ENCODE data around the gene CNIH2.

The CNIH2 gene

DNA sequence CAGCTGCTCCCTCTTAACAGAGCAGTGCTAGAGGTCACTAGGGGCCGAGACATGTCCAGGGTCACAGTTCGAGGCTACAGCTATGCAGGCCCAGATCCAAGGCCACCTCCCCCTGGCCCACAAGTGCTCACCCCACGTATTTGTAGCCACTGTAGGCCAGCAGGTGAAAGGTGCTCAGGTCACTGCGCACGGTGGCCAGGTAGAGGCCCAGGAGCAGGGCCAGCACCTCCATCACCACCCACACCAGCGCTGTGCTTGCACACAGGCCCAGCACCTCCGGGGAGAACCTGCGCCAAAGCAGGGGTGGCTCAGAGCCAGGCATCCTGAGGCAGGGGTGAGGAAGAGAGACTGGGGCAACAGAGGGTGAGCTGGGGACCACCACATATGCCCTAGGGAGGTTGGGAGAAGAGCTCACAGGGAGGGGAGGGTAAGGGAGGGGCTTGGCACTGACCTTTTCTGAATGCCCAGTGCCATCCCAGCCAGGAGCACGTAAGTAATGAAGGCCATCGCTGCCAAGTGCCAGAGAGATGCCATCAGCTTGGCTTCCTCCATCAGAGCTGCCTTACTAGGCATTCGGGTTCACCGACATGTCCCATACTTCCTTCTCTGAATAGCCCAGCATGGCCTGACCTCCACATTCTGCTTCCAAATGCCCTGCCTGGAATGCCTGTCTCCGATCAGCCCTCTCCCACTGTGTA, 7.4 kb downstream of the CNIH2 start:
- Mint-ChIP-seq H3K4me3 (no peak overlapping the region), H3K27me3 (no peaks in the 10 kb centered on the region), H3K27ac (peak overlapping the region in 1 of 2 donors; percentile 71), H3K9me3 (no peaks in the 10 kb centered on the region), H3K4me1 (ENCODE audit: low read depth in 2 of 2) (peaks cover 39 to 50% of the 10 kb centered on the region in 2 donors), H3K36me3 (ENCODE audit: insufficient read depth) (peaks cover 52% of the 10 kb centered on the region)
- ATAC-seq (replicated peaks) (no peak), DNase-seq (no peak)

DNA sequence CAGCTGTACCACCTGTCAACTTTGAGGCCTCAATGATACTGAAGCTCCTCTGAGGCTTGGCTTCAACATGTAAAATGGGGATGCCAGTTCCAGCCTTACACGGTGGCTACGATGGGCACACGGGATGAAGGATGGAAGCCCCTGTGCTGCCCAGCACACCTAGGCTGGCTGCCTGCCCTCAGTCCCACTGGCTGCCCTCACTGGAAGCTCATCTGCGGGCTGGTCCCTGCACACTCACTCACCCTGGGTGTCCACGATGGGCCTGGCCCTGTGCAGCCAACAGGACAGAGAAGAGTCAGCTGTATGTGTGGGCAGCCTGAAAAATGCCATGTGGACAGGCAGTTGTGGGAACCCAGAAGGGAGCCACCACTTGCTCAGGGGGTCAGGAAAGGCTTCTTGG, 8.7 kb downstream of the CNIH2 start:
- Mint-ChIP-seq H3K27me3 (no peaks in the 10 kb centered on the region), H3K4me1 (ENCODE audit: low read depth in 2 of 2) (peaks cover 39 to 45% of the 10 kb centered on the region in 2 donors), H3K4me3 (peak overlapping the region in 1 of 2 donors; percentile 87), H3K27ac (no peak overlapping the region), H3K36me3 (ENCODE audit: insufficient read depth) (peaks cover 44% of the 10 kb centered on the region), H3K9me3 (no peaks in the 10 kb centered on the region)
- DNase-seq (no peak), ATAC-seq (replicated peaks) (no peak)

DNA sequence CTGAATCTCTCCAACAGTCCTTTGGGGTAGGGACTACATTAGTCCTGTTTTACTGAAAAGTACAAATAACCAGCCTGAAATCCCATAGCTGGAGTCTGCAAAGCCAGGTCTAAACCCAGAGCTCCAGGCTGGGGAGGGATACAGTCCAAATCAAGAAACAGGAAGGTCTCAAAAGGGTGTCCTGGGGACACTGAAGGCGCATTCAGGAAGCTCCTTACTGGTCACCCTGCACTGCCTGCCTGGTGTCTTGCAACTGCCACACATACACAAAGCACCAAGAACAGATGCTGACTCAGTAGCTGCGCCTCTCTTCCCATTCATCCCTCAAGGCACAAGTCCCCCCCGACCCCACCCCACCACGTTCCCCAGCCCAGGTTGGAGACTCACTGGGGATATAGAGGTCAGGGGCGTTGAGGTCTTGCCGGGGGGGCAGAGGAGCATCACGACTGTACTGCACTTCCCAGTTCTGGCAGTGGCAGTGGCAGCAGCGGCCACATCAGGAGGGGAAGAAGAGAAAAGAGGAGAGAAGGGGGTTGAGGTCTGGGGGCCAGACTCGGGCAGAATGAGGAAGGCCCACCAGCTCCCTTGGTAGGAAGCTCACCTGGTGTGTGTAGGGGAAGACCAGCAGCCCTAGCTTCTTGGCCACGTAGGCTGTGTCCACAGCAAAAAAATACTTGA, 9.4 kb downstream of the CNIH2 start:
- H3K9me3 Mint-ChIP-seq, result no peaks in the 10 kb centered on the region
- peak overlapping the region; percentile 87 to 89 for H3K4me3 Mint-ChIP-seq
- H3K27ac Mint-ChIP-seq, result no peak overlapping the region
- peaks cover 36 to 40% of the 10 kb centered on the region in 2 donors for H3K4me1 Mint-ChIP-seq (ENCODE audit: low read depth in 2 of 2)
- H3K36me3 Mint-ChIP-seq (ENCODE audit: insufficient read depth), result peaks cover 38% of the 10 kb centered on the region
- ATAC-seq (replicated peaks) (no peak), DNase-seq (no peak)
- peaks cover 1 to 3% of the 10 kb centered on the region in 2 donors for H3K27me3 Mint-ChIP-seq

DNA sequence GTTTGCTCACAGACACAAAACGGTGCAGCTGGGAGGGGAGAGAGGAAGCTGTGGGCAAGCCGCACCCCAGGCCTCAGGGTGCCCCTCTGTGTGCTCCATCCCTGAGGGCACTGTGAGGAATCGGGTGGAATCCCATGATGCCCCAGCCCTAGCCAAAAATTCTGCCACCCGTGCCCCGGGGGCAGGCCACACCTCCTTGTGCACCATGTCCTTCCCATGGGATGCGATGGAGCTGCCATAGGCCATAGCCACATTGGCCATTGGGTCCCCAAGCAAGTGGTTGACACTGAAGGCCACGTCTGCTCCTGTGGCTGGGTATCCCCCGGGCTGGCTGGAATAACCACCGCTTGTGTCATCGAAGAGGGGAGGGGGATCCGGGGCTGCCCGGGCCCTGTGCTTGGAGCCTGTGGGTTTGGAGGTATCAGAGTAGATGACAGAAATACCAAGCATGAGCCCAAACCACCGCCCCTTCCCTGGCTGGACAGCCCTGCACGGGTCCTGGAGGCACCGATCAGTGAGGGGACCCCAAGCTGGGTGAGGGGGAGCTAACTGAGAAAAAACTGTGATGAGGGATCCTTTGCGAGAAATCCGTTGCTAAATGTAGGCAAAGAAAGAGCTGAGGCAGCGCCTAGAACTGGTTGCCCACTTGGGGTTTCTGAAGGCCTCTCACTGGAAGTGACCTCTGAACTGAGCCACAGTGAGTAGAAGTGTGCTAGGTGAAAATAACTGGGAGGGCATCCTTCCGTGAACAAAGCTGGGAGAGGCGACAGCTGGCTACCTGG, 10.1 kb downstream of the CNIH2 start:
- ATAC-seq (replicated peaks) (no peak), DNase-seq (no peak)
- H3K36me3 Mint-ChIP-seq (ENCODE audit: insufficient read depth), result peaks cover 30% of the 10 kb centered on the region
- no peaks in the 10 kb centered on the region for H3K9me3 Mint-ChIP-seq
- H3K27me3 Mint-ChIP-seq, result peaks cover 9 to 10% of the 10 kb centered on the region in 2 donors
- peak overlapping the region; percentile 89 to 93 for H3K27ac Mint-ChIP-seq
- peak overlapping the region; percentile 87 to 89 for H3K4me3 Mint-ChIP-seq
- peaks cover 34 to 39% of the 10 kb centered on the region in 2 donors for H3K4me1 Mint-ChIP-seq (ENCODE audit: low read depth in 2 of 2)

DNA sequence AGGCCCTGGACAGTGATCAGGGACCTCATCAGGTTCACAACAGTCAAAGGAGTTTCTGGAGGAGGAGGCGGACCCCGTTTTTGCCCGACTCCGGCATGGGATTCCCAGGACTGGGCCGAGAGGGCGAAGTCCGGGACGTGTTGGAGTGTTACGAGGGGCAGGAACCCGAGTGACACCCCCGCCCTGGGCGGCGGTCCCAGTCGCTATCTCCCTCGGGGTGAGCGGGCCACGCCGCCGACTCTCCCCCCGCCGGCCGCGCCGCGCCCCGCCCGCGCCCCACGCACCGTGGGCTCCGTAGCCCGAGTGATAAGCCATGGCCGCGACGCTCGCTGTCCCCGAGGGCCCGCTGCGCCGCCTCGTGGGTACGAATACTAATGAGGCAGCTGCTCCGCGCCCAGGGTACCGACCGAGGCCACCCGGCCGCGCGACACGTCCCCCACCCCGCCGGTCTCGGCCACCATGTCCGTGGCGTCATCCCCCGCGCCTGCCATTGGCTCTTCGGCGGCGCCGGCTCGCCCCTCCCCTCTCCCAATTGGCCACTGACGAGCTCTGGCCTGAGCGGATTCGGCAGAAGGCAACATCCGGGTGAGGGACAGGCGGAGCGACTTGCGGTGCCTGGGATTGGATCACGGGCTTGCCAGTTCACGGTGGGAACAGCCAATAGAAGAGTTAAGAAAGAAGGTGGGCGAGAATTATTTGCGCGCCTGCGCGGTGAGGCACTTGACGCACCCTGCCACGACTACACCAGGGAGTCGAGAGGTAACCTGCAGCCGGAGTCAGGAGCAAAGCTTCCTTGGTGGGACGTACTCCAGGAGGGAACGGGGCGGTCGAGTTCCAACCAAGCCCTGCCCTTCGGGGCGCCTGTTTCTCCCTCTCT, 10.9 kb downstream of the CNIH2 start, which contains the start of gene YIF1A:
Gene YIF1A, minus strand, starts transcription at position 473 of the 877 bp plus-strand sequence. Its CDS starts 158 bp downstream, at position 315.
- Mint-ChIP-seq H3K27ac (peak within 1 kb of the TSS; percentile 89 to 93), H3K4me3 (peak within 1 kb of the TSS; percentile 87 to 89), H3K27me3 (peaks cover 16 to 18% of the 10 kb centered on the region in 2 donors), H3K36me3 (ENCODE audit: insufficient read depth) (peaks cover 27% of the 10 kb centered on the region), H3K9me3 (no peaks in the 10 kb centered on the region), H3K4me1 (ENCODE audit: low read depth in 2 of 2) (peaks cover 31 to 40% of the 10 kb centered on the region in 2 donors)
- peak; percentile 96 to 98 (median 97) for DNase-seq
- peak; percentile 88 for ATAC-seq (replicated peaks)

DNA sequence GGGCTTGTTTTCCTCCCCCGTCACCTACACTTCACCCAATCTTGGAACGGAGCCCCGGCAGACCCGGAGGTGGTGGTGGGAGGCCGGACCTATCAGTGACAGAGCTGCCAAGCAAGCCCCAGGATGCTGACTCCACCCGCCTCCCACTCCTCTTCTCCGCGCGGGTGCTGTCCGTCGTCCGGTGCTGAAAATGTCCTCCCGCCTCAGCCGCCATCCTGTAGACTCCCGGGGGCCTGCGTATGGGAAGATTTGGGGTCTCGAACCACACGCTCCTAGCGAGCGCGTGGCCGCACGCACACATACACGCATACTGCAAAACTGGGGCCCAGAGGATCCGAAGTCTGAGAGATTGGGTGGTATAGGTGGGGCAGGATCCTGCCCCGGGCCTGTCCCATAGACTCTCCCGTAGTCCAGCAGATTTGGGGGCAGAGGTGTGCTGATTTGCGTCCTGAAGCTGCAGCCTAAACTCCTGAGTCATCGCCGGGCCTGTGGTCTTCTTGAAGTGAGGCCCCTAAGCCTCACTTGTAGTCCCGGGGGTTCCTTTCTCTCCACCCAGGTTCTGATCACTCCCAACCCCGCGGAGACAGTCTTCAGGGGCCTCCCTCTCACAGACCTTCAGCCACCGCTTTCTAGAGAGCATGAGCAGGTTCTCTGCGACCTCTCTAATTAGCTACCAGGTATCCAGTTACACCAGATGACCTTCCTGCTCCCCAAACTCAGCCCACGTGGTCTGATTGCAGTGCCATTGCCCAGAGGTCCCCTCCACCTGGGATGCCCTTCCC, 11.8 kb downstream of the CNIH2 start:
- Mint-ChIP-seq H3K36me3 (ENCODE audit: insufficient read depth) (peaks cover 19% of the 10 kb centered on the region), H3K9me3 (no peaks in the 10 kb centered on the region), H3K27me3 (peaks cover 16 to 25% of the 10 kb centered on the region in 2 donors), H3K27ac (peak overlapping the region; percentile 89 to 93), H3K4me3 (peak overlapping the region; percentile 87 to 89), H3K4me1 (ENCODE audit: low read depth in 2 of 2) (peaks cover 31 to 38% of the 10 kb centered on the region in 2 donors)
- ATAC-seq (replicated peaks) (peak; percentile 48), DNase-seq (peak in 2 of 3 experiments; percentile 66)

DNA sequence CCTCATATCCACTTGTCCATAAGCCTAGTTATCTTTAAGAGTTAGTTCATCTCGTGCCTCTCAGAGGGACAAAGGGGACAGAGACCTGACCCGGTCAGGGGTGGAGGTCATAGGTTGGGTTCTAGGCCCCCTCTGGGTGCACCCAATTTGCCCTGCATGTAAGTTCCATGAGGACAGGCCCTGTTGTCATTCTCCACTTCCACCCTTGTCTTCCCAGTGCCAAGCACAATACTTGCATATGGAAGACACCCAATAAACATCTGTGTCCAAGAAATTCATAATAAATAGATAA, 12.3 kb downstream of the CNIH2 start:
- H3K4me1 Mint-ChIP-seq (ENCODE audit: low read depth in 2 of 2), result peaks cover 31 to 38% of the 10 kb centered on the region in 2 donors
- no peak for ATAC-seq (replicated peaks)
- H3K4me3 Mint-ChIP-seq, result peak overlapping the region; percentile 87 to 89
- H3K9me3 Mint-ChIP-seq, result no peaks in the 10 kb centered on the region
- H3K27me3 Mint-ChIP-seq, result peaks cover 16 to 27% of the 10 kb centered on the region in 2 donors
- H3K36me3 Mint-ChIP-seq (ENCODE audit: insufficient read depth), result peaks cover 17% of the 10 kb centered on the region
- H3K27ac Mint-ChIP-seq, result peak overlapping the region in 1 of 2 donors; percentile 89
- DNase-seq, result no peak

DNA sequence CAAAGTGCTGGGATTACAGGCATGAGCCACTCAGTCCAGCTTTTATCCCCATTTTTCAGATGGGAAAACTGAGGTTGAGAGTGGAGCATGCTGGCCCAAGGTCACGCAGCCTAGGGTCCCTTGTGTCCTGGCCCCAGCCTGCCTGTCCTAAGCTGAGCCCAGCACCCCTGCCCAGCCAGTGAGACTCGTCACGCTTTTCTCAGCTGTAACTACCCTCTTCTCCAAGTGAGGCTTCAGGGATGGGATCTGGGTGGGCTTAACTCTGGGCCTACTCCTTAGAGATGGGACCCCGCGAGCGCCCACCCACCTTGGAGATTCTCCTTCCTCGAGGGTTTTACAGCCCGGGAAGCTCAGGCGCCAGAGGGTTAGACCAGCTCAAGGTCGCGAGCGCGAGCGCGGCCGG, 13.3 kb downstream of the CNIH2 start:
- ATAC-seq (replicated peaks), result no peak

DNA sequence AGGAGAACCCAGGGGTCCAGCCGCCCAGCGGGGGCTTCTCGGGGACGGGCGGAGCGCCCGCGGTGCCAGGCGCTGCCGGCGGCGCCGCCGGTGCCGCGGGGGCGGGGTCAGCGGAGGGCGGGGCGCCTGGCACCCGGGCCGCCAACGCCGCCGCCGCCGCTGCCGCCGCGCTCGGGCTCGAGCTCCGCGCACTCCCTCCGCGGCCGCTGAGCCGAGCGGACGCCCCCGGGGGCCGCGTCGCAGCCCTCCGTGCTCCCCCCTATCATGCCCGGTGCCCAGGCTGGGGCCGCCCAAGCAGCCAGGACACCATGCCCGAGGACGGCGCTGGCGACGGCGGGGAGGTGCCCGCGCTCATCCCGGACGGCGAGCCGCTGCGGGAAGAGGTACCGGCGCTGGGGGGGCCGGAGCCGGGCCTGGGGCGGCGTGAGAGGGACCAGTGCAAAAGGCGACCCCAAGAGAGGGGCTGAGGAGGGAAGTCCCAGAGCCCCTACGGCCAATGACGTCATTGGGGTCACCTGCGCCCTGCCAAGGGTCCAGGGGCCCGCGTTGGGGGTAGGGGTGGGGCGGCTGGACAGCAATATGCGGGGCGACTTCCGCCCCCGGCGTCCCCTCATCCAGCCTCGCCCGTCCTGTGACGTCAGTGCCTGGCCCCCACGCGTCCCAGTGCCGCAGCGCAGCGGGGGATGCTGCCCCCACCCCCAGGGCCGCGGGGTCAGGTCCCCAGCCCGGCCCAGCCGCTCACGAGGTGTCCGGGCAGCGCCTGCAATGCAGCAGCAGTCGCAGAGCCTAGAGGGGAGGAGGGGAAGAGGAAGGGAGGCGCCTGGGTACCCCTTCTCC, 13.9 kb downstream of the CNIH2 start, which contains the start of gene TMEM151A:
Gene TMEM151A, plus strand, starts transcription at position 189 of the 837 bp plus-strand sequence. Its CDS starts 120 bp downstream, at position 309.
- H3K9me3 Mint-ChIP-seq, result no peaks in the 10 kb centered on the region
- peak within 1 kb of the TSS; percentile 87 to 89 for H3K4me3 Mint-ChIP-seq
- no peak for ATAC-seq (replicated peaks)
- H3K27me3 Mint-ChIP-seq, result peaks cover 16 to 36% of the 10 kb centered on the region in 2 donors
- no peak for DNase-seq
- peaks cover 16% of the 10 kb centered on the region for H3K36me3 Mint-ChIP-seq (ENCODE audit: insufficient read depth)
- H3K4me1 Mint-ChIP-seq (ENCODE audit: low read depth in 2 of 2), result peaks cover 31 to 35% of the 10 kb centered on the region in 2 donors
- H3K27ac Mint-ChIP-seq, result peak within 1 kb of the TSS in 1 of 2 donors; percentile 35

More for the DNA sequence above, 13.3 kb downstream of the CNIH2 start:
- no peak for DNase-seq
- Mint-ChIP-seq H3K4me1 (ENCODE audit: low read depth in 2 of 2) (peaks cover 31 to 38% of the 10 kb centered on the region in 2 donors), H3K27me3 (peaks cover 16 to 32% of the 10 kb centered on the region in 2 donors), H3K36me3 (ENCODE audit: insufficient read depth) (peaks cover 16% of the 10 kb centered on the region), H3K4me3 (peak overlapping the region in 1 of 2 donors; percentile 89), H3K27ac (no peak overlapping the region), H3K9me3 (no peaks in the 10 kb centered on the region)

DNA sequence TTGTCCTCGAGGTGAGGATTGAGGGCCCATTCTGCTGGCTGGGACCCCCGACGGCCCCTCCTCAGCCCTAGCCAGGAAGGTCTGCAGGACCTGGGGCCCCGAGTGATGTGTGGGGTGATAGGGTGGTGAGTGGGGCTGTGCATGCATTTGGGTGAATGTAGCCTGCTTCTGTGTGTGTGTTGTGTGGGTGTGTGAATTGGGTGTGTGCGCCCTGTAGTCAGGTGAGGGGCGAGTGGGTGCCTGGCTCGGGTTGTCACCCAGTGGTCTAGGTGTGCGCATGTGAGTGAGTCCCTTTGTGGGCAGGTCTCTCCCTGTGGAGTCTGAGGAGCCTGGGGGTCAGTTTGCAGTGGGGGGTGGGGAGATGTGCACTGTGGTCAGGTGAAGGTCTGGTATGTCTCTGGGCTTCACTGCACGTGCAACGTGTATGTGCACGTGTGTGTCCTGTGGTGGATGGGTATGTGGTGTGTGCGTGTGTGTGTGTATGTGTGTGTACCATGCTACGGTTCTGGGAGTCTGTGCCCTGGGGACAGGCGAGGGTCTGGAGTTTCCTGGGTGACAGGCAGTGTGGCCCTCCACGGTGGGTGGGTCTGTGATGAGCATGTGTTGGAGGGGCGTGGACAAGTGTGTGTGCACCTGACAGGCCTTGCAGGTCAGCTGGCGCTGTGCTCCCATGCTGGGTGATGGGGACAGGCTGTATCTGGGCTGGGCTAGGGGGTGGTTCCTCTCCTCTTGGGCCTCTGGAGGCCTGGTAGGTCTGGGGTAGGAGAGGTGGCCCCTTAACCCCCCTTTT, 14.8 kb downstream of the CNIH2 start:
- peaks cover 13% of the 10 kb centered on the region for H3K36me3 Mint-ChIP-seq (ENCODE audit: insufficient read depth)
- H3K4me3 Mint-ChIP-seq, result peak overlapping the region; percentile 32 to 37
- peaks cover 31 to 35% of the 10 kb centered on the region in 2 donors for H3K4me1 Mint-ChIP-seq (ENCODE audit: low read depth in 2 of 2)
- no peaks in the 10 kb centered on the region for H3K9me3 Mint-ChIP-seq
- ATAC-seq (replicated peaks) (no peak), DNase-seq (no peak)
- H3K27ac Mint-ChIP-seq, result peak overlapping the region in 1 of 2 donors; percentile 35
- peaks cover 16 to 36% of the 10 kb centered on the region in 2 donors for H3K27me3 Mint-ChIP-seq

DNA sequence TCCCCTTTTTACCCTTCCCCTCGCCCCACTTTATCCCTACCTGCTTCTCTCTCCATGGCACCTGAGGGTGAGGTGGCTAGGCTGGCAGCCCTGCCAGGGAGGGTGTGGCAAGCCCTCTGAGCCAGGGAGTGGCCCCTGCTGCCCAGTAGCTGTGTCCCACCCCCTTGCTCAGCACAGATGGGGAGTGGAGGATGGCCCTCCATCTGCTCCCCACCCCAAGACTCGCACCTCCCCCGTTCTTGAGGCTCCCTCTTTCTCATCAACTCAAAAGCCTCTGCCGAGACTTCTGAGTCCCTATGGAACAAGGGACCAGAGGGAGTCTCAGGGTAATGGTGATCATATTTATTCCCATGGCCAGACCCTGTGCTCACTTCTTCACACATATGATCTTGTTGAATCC, 15.4 kb downstream of the CNIH2 start:
- no peaks in the 10 kb centered on the region for H3K9me3 Mint-ChIP-seq
- H3K4me3 Mint-ChIP-seq, result peak overlapping the region; percentile 49 to 59
- peaks cover 16 to 36% of the 10 kb centered on the region in 2 donors for H3K27me3 Mint-ChIP-seq
- no peak overlapping the region for H3K27ac Mint-ChIP-seq
- peaks cover 7% of the 10 kb centered on the region for H3K36me3 Mint-ChIP-seq (ENCODE audit: insufficient read depth)
- H3K4me1 Mint-ChIP-seq (ENCODE audit: low read depth in 2 of 2), result peaks cover 28 to 29% of the 10 kb centered on the region in 2 donors
- ATAC-seq (replicated peaks) (no peak), DNase-seq (no peak)
